ENCODE measurements around the gene CFAP45.

The CFAP45 gene

DNA sequence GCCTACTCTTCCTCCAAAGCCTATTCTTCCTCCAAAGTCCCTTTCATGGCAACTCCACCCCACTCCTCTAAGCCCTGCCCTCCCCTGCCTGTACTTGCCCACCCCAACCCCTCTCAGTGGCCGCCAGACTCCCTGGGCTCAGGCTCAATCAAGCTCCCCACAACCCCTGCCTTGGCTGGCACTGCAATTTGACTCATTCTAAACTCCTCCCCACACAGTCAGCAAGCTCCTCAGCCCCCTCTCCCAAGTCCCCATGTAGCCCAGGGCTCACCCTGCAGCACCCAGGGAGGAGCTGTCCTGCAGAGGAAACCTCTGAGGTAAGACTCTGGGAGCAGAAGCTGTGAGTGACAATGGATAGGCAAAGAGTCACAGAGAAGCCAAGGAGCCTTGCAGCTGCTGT, 33.9 kb downstream of the CFAP45 start:
- Histone ChIP-seq H3K36me3 (ENCODE audit: low read depth) (no peaks in the 10 kb centered on the region), H3K27me3 (ENCODE audit: insufficient read depth, poor library complexity, severe bottlenecking) (no peaks in the 10 kb centered on the region), H3K9me3 (ENCODE audit: severe bottlenecking) (no peaks in the 10 kb centered on the region), H3K4me1 (ENCODE audit: insufficient read depth, poor library complexity, severe bottlenecking) (peaks cover 25% of the 10 kb centered on the region), H3K27ac (ENCODE audit: poor library complexity, severe bottlenecking) (no peak overlapping the region), H3K4me3 (ENCODE audit: severe bottlenecking) (no peak overlapping the region)
- TF ChIP-seq, protein P1, sequence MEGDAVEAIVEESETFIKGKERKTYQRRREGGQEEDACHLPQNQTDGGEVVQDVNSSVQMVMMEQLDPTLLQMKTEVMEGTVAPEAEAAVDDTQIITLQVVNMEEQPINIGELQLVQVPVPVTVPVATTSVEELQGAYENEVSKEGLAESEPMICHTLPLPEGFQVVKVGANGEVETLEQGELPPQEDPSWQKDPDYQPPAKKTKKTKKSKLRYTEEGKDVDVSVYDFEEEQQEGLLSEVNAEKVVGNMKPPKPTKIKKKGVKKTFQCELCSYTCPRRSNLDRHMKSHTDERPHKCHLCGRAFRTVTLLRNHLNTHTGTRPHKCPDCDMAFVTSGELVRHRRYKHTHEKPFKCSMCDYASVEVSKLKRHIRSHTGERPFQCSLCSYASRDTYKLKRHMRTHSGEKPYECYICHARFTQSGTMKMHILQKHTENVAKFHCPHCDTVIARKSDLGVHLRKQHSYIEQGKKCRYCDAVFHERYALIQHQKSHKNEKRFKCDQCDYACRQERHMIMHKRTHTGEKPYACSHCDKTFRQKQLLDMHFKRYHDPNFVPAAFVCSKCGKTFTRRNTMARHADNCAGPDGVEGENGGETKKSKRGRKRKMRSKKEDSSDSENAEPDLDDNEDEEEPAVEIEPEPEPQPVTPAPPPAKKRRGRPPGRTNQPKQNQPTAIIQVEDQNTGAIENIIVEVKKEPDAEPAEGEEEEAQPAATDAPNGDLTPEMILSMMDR (IDR thresholded peaks at IDR 0.05; ENCODE audit: poor library complexity, severe bottlenecking) = no peak
- DNase-seq (ENCODE audit: low spot score) = no peak
- ATAC-seq (ENCODE audit: low read depth) = no peak

DNA sequence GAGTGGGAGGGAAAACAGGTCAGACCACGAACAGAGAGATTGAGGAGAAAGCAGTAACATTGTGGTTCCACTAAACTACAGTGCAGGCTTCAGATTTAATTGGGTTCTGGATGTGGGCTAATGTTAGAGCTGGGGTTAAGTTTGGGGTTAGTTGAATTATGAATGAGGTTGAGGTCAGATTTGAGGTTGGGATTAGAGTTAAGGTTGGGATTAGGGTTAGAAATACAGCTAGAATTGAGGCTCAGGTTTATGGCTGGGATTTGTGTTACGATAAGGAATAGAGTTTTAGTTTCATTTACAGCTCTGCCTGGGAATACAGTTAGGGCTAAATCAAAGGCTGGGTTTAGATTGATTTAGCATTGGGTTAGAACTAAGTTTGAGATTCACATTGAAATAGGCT, 35.7 kb downstream of the CFAP45 start:
- peaks cover 18% of the 10 kb centered on the region for H3K4me1 ChIP-seq (ENCODE audit: insufficient read depth, poor library complexity, severe bottlenecking)
- TF ChIP-seq, protein P1 (IDR thresholded peaks at IDR 0.05; ENCODE audit: poor library complexity, severe bottlenecking) = no peak
- no peak for DNase-seq (ENCODE audit: low spot score)
- no peaks in the 10 kb centered on the region for H3K27me3 ChIP-seq (ENCODE audit: insufficient read depth, poor library complexity, severe bottlenecking)
- H3K36me3 ChIP-seq (ENCODE audit: low read depth) = no peaks in the 10 kb centered on the region
- no peak overlapping the region for H3K4me3 ChIP-seq (ENCODE audit: severe bottlenecking)
- H3K27ac ChIP-seq (ENCODE audit: poor library complexity, severe bottlenecking) = no peak overlapping the region
- H3K9me3 ChIP-seq (ENCODE audit: severe bottlenecking) = no peaks in the 10 kb centered on the region
- no peak for ATAC-seq (ENCODE audit: low read depth)

DNA sequence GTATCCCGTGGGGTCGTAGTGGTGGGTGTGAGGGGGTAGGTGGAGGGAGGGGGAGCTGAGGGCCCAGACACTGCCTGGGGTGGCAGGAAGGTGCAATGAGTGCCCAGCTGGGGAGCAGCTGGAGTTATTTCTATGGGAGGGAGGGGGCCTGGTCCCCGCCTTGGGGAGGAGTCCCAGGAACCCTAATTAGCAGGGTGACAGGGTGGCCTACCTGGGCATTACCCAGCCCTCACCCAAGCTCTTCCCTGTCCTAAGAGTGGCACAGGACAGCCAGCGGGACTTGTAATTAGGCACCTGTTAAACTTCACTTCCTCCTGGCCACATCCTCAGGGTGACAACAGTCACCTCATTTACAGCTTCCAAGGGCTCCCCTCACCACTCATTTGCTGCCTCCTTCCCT, 37.4 kb downstream of the CFAP45 start, which contains the start of gene VSIG8:
TSS of gene VSIG8 (minus strand) at position 101 of the 400 bp plus-strand sequence. CDS start 136 bp downstream, outside the sequence.
- ATAC-seq (ENCODE audit: low read depth) = no peak
- Histone ChIP-seq H3K9me3 (ENCODE audit: severe bottlenecking) (no peaks in the 10 kb centered on the region), H3K4me1 (ENCODE audit: insufficient read depth, poor library complexity, severe bottlenecking) (peaks cover 1% of the 10 kb centered on the region), H3K27ac (ENCODE audit: poor library complexity, severe bottlenecking) (no peak within 1 kb of the TSS), H3K4me3 (ENCODE audit: severe bottlenecking) (no peak within 1 kb of the TSS), H3K27me3 (ENCODE audit: insufficient read depth, poor library complexity, severe bottlenecking) (no peaks in the 10 kb centered on the region), H3K36me3 (ENCODE audit: low read depth) (no peaks in the 10 kb centered on the region)
- TF ChIP-seq, protein P1 (IDR thresholded peaks at IDR 0.05; ENCODE audit: poor library complexity, severe bottlenecking) = no peak
- DNase-seq (ENCODE audit: low spot score) = no peak

DNA sequence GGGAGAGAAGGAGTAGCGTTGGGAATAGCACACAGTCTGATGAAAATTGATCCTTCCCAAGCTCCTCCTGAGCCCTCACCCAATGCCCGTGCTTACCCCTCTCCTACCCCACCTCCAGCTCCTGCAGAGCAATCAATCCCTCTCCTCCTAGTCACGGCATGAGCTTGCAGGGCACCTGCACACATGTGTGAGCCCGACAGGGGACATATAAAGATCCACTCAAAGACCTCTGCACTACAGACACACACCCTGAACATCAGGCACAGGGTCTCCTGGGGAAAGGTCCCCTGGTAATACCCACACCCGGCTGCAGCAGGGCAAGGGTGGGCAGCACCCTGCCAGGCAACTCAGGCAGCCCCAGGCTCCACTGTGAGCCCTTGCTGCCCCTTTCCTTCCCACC, 37.9 kb downstream of the CFAP45 start:
- H3K27ac ChIP-seq (ENCODE audit: poor library complexity, severe bottlenecking) = no peak overlapping the region
- H3K27me3 ChIP-seq (ENCODE audit: insufficient read depth, poor library complexity, severe bottlenecking) = no peaks in the 10 kb centered on the region
- no peaks in the 10 kb centered on the region for H3K4me1 ChIP-seq (ENCODE audit: insufficient read depth, poor library complexity, severe bottlenecking)
- no peaks in the 10 kb centered on the region for H3K9me3 ChIP-seq (ENCODE audit: severe bottlenecking)
- no peak for ATAC-seq (ENCODE audit: low read depth)
- DNase-seq (ENCODE audit: low spot score) = no peak
- TF ChIP-seq, protein P1 (IDR thresholded peaks at IDR 0.05; ENCODE audit: poor library complexity, severe bottlenecking) = no peak
- no peaks in the 10 kb centered on the region for H3K36me3 ChIP-seq (ENCODE audit: low read depth)
- H3K4me3 ChIP-seq (ENCODE audit: severe bottlenecking) = no peak overlapping the region

DNA sequence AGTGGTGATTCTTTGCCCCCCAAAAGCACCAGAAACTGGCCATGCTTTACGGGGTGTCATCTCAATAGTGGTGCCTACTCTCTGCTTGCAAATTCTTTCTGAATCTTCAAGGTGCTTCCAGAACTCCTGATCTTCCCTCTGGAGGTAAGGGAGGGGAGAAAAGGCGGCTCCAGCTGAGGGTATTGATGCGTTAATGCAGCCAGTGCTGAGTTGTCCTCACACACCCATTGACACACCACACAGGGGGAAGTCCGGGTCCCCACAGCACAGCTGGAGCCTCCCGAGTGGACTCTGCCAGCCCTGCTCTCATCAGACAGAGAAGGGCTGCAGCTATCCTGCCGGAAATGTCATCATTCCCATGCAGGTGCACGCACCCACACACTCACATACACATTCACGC, 38.7 kb downstream of the CFAP45 start:
- no peak for ATAC-seq (ENCODE audit: low read depth)
- Histone ChIP-seq H3K4me3 (ENCODE audit: severe bottlenecking) (no peak overlapping the region), H3K9me3 (ENCODE audit: severe bottlenecking) (no peaks in the 10 kb centered on the region), H3K4me1 (ENCODE audit: insufficient read depth, poor library complexity, severe bottlenecking) (no peaks in the 10 kb centered on the region), H3K27ac (ENCODE audit: poor library complexity, severe bottlenecking) (no peak overlapping the region), H3K36me3 (ENCODE audit: low read depth) (no peaks in the 10 kb centered on the region), H3K27me3 (ENCODE audit: insufficient read depth, poor library complexity, severe bottlenecking) (no peaks in the 10 kb centered on the region)
- no peak for DNase-seq (ENCODE audit: low spot score)
- TF ChIP-seq, protein P1 (IDR thresholded peaks at IDR 0.05; ENCODE audit: poor library complexity, severe bottlenecking) = no peak

Data from RWPE2 (cell line).